HG02973 (cell line): ENCODE measurements around the gene CDH13.

ENCODE experiments used
- ATAC-seq: cut with Tn5 transposase; IDR thresholded peaks from one replicate; pipeline ENCODE4 v1.9.1; 2021; ENCODE audit warnings: moderate library complexity; ENCODE audit not compliant: unreplicated experiment

The CDH13 gene

DNA sequence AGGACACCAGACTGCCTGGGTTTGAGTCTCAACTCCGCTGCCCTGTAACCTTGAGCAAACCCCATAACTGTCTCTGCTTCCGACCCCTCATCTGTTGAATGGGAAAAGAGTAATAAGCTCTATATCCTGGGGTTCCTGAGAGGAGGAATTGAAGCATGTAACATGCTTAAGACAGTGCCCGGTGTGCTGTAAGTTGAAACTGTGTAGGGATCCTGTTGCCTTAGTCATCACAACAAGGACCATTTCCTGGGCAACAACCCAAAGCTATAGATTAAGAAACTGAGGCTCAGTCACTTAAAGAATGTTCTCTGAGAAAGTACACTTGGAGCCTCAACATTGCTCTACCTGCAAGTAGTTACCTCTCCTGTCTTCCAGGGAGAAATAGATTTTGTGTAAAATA, 23.0 kb downstream of the CDH13 start:
- no peak for ATAC-seq

DNA sequence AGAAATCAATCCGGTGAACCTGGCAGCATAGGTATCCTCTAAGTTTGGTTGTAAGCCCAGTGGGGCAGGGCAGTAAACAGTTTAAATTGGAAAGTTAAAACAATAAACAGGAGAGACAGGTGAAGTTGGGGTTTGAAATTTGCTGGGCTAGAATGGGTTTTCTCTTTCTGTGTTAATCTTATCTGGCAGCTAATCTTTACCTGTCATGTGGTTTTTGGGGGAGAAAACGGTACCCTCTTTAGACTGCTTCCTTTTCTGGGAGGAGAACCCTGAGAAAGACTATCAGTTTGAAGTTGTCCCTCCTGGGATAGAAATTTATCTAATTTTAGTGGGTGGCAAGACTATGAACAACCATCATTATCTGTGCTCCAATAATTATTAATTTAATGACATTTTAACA, 24.0 kb downstream of the CDH13 start:
- no peak for ATAC-seq

DNA sequence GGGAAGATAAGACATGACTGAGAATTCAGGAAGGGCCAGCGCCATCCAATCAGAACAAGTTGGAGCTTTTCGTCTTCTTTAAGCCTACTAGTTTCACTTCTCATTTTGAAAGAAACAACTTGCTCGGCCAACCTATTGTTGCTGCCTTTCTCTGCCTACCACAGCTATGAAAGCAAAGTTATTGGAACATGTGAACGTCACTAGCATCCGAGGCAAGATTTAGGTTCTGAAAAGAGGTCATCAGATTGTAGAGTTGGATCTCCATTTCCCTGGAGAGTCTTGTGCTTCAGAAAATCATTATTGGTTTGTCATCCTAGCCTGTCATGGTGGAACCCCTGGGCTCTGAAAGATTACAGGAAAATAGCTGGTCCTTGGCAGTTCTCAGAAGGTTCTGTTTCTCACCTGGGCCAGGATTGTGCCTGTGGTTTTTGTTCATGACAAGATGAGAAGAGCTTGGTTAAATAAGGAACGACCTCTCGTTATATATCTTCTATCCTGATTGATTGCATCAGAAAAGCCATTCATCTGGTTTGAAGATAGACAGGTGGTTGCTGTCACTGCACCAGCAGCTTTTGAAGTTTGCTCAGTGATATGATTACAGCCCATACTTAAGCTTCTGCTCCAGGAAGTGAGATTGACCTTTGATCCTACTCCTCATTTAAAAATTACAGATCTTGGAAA, 25.3 kb downstream of the CDH13 start:
- ATAC-seq = peak; percentile 66

DNA sequence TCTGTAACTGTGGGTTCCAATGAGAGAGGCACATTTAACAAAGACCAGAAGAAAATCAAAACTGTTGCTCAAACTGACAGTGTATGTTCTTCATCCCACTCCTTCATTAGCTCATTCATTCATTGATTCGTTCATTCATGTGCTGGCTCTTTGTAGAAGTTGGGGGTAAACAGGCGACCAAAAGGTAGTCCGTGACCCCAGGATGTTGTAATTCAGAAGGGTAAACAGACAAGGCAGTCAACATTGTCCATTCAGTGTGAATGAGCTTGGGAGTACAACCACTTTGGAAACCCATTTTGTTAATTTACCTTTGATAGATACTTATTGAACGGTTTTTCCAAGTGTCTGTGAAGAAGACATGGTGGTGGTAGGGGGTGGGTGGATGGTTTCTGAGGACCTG, 26.1 kb downstream of the CDH13 start:
- ATAC-seq = no peak

DNA sequence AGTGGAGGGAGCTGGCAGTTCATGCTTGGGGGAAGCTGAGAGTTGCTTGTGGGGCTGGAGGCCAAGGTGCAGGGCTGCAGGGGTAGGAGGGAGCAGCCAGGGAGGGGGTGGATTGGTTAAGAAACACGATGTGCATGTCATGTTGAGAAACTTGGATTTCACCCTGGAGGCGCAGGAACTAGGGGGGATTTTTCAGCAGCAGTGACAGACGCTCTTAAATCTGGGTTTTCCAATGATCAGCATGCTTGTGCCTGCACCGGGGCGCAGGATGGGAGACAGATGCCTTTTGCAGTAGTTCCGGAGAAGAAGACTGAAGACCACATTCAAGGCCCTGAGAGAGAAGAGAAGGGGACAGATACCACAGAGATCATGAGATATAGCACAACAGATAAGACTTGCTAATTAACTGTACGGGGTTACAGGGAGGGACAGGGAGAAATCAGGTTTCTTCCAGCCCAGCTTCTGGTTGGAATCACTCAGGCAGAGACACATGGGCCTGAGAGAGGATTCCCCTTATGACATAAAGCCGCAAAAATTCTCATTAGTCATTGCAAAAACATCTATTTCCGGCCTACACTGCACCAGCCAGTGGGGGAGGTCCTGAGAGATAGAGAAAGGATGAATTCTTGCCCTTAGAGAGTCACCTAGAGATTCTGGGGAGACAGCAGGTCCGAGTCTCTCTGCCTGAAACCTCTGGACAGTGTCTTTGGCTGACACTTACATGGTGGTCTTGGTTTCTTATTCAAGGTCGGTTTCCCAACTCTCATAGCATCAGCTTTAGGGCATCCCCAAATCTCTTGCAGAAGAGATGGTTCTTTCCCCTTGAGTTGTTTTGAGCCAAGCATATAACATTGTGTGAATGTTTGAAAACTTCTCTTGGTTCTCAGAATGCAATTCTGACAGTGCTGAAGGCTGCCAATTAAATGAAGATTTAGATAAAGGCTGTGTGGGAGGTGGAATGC, 27.1 kb downstream of the CDH13 start:
- ATAC-seq = peak; percentile 73

DNA sequence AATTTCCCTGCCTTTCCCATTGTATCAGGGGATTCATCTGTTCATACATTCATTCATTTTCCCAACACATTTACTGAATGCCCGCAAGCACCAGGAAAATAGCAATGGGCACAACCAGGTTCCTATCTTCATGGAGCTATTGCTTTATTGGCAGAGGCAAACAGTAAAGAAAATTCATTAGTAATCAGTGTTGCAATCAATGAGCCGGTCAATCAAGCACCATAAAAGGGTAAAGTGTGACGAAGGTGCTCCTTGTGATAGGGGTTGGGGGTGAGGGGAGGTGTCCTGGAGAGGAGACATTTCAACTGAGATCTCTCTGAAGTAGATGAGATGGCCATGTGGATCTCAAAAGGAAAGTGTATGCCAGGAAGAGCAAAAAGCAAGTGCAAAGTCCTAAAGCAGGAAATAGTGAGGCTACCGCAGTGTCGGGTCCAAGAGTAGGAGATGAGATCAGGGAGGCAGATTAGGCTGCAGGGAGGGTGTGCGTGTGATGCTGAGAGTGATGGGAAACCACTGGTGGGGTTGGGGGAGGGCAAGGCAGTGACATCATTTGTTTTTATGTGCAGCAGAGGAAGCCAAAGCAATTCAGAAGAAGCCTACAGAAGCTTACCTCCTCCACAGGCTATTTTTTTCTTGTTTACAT, 28.4 kb downstream of the CDH13 start:
- ATAC-seq = no peak

DNA sequence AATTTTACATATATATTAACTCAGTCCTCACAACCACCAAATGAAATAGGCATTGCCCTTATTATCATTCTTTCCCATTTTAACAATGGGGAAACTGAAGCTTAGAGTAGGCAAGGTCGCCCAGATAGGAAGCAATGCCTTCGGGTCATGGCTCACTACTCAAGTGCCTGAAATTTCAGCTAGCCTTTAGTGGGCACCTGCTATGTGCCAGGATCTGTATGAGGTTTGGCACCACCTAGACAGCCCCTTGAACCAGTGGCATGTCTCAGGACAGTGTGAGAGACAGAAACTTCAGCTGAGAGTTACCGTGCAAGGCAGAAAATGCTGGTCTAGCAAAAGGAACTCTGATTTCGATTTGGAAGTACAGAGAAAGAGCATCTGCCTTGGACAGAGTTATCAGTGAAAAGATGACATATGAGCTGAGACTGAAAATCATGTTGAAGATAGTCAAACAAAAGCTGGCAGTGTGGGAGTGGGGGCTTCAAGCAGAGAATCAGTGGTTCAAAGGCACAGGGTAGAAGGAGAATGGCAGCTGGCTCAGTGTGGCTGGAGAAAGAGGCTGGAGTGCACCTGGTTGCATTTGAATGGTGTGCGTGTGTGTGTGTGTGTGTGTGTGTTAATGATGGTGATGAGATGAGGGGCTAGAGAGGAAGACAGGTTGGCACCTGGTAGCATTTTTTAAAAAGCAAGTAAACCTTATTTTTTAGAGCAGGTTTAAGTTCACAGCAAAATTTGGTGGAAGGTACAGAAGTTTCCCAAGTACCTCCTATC, 29.1 kb downstream of the CDH13 start:
- ATAC-seq = no peak

DNA sequence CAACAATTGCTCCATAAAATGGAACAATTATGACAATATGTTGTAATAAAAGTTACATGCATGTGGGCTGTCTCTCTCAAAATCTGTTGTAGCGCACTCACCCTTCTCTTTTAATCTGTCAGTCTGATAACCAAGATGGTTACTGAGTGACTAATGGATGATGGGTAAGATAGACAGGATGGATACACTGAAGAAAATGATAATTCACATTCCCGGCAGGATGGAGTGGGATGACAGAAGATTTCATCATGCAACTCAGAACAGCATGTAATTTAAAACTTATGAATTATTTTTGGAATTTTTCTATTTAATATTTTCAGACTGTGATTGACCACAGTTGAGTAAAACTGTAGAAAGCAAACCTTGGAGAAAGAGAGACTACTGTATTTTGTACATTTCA, 30.5 kb downstream of the CDH13 start:
- ATAC-seq = no peak

DNA sequence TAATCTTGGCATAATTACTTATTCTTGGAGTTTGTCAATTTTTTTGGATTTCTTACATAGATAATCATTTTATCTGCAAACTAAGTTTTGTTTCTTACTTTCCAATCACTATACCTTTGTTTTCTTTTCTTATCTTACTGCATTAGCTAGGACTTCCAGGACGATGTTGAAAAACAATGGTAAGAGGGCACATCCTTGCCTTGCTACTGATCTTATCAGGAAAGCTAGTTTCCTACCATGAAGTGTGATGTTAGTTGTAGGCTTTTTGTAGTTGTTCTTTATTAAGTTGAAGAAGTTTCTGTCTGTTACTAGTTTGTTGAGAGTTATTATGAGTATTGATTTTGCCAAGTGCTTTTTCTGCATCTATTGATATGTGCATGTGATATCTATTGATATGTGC, 31.0 kb downstream of the CDH13 start:
- ATAC-seq = no peak

DNA sequence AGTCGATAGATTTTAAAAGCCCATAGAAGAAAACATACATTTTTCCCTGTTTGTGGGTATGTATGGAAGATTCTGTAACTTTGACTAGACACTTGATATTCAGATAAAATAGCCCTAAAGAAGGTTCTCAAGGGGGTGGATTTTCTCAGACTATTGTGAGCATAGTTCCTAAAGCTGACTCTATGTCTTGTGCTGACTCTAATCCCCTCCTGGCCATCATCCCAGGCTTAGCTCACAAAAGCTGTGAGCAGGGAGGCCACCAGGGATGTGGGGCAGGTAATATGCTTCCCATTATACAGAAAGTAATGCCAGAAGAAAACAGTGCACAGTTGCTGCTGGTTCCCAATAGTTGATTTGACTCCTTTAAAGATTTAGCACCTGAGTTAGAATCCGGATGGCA, 32.0 kb downstream of the CDH13 start:
- no peak for ATAC-seq

DNA sequence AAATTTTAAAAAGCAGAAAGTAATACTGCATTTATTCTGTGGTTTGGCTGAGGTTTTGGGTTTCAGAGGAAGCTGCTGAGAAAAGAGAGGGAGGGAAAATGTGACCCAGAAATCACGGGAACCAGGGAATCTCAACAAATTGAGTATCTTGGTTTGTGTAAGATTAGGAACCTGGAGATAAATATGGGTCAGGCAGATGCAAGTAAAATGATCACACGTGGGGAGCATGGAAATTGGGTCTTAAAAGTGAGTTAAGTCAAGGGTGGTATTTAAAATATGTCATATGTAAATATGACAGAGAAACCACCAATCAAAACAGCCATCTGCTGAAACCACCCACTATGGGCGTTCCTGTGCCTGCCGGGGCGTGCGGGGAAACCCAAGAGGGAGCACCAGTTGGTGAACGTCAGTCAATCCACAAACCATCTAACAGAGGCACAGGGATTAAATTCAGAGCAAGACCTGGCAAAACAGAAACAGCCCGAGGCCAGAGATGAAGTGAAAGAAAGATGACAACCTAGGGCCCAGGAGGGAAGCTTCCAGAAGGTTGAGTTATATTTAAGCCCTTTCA, 33.4 kb downstream of the CDH13 start:
- no peak for ATAC-seq

DNA sequence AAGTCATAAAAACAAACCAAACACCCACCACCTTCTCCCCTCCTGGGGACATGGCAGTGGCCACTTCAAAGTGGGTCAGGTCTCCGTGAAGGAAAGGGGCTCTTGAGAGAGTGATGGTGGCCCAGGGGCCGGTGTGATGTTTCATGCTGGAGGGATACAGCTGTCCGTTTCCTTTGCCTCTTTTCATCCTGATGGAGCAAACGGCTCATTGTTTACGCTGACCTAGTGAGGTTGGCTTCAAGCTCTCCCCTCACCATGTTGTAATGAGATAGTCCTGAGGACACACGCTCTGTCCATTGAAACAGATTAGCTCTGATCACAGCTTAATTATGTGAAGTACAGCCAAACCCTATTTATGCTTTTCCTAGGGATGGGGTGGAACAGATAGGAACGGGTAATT, 34.2 kb downstream of the CDH13 start:
- no peak for ATAC-seq

DNA sequence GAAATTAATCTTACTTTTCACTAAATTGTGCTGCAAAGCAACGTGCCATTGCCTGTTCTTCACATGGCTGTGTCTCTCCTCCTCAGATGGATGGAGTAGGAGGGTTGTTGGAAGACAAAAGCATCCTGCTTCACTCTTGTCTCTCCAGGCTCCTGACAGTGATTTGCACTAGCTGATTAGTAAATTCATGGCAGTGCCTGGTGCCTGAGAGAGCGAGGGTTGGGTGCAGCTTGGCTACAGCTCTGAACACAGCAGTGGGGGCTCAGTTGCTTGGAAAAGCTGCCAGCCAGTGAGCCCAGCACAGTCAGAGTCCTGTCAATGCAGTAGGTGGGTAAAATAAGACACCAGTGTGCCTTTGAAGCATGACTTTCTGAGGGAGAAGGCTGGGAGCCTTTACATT, 37.4 kb downstream of the CDH13 start:
- ATAC-seq = no peak

DNA sequence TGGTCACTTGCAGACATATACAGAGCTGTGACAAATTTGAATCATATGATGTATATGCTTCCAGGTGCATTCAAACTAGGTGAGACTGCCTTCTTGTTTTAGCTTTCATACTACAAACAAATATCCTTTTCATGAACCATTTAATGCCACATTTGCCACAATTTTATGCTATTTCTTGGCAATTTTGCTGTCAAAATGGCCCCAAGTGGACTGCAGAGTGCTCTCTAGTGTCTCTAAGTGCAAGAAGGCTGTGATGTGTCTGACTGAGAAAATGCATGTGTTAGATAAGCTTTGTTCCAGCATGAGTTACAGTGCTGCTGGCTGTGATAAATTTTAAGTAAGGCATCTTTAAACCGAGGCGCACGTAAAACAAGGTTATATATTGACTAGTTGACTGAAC, 38.3 kb downstream of the CDH13 start:
- no peak for ATAC-seq

DNA sequence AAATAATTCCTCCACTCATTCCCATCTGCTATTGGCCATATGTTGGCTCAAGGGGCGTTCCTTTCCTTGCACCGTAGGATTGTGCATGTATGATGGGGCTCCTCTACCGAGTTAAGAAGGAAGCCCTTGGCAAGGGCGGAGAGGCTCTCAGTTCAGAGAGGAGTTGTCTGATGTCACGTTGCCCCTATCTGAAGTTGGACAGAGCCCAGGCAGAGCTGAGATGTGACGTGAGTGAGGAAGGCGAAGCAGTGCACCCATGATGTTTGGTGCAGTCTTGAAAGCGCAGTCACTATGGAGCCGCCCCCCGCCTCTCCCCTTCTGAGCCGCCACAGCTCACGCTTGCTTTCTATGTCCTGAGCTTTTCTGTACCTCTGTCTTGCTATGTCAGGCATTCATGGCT, 40.7 kb downstream of the CDH13 start:
- no peak for ATAC-seq

DNA sequence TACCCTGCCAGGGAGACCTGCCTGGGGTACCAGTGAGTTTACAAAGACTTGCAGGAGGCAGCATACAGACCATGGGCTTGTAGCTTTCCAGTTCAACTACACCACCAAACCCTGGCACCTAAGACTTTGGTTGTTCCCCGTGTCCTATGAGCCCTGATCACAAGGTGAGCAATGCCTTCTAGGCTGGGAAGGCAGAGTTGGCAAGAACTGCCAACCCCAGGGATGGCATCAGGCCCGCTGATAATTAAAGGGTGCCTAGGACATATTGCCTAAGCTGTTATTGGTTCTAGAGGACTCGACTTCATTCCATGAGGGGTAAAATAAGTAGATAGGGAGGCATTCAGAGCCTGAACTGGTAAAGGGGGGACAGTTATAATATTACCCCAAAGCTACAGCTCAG, 41.3 kb downstream of the CDH13 start:
- ATAC-seq = no peak

DNA sequence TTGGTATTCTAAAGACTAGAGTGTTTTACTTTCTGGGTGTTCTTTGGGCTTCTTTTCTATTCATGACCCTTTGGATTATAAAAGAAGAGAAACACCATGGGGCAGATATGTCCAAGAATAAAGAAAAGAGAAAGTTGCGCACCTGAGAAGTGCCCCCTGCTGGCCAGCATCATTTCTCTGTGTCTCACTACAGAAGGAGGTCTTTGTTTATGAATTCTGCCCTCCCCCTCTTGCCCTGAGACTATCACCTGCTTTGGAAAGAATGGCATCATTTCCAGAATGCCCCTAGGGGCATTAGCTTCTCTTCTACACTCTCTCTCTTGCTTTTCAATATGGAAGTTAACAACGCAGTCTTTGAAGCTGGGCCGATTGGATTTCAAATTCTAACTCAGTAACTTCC, 45.0 kb downstream of the CDH13 start:
- no peak for ATAC-seq

DNA sequence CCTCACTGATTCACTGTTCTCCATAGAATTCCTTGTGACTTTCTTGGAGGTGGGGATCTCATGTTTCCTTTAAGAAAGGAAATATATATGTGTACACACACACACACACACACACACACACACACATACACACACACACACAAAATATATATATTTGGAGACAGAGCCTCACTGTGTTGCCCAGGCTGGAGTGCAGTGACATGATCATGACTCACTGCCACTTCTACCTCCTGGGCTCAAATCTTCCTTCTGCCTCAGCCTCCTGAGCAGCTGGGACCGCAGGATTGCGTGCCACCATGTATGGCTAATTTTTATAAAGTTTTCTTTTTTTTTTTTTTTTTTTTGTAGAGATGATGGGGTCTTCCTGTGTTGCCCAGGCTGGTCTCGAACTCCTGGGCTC, 45.9 kb downstream of the CDH13 start:
- no peak for ATAC-seq

DNA sequence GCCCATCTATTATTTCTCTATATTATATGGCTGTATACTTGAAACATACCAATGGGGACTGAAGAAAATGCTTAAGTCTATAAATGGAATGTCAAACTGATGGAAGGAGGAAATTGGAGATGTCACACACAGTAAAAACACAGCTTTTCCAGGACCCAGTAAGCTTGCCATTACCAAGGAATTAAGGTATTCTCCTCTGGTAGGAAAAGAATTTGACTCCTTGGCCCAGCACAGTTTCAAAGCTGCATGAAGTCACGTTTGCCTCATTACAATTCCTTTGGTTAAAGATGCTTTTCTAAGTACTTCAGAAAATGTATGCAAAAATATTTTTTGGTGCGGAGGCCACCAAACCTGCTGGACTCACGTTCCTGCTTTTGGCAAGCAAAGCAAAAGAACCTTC, 48.5 kb downstream of the CDH13 start:
- ATAC-seq = no peak

DNA sequence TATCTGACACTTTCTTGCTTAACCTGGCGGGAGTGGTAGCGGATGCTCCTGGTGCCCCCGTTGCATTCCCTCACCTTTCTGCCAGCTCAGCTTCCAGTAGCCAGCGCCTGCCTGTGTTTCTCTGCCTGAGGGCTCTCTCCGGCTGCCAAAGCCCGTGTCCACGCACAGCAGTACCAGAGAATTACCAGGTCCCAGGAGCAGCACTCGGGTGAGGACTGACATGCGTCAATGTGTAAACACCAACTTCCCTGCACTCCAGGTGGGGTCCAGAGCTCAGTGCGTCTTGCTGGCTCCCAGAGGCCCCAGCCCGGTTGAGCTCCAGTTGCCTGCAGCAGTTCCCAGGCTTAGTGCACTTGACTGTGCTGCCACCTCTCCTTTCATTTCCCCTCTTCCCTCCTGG, 54.8 kb downstream of the CDH13 start:
- no peak for ATAC-seq

DNA sequence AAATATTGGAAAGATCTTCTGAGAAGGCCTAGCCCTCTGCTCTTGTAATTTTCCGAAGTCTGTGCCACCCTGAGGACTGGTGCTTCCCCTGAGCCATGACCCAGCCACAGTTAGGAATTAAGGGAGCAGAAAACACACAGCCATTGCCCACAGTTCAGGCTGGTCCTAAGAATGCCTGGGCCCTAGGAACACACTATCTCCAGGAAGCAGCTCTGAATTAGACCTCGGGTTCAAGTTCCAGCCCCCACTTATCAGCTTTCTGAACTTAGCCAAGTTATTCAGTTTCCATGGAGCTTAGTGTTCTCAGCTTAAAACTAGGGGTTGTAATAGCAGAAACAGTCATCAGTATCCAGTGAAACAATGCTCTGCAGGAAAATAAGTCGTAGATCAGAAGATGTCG, 56.0 kb downstream of the CDH13 start:
- ATAC-seq = no peak
